SU-DHL-6 (cell line): ENCODE results near the gene KDM2B.

Experiments used
- H2AFZ ChIP-seq: fragments of 200-600 bp; sonication (generic); 2 replicates; pipeline ENCODE4 v1.6.1; 2014; ENCODE audit warnings: low read depth, mild to moderate bottlenecking, moderate library complexity, mixed read lengths, antibody characterized with exemption, low read length; ENCODE audit not compliant: severe bottlenecking
- H3F3A ChIP-seq: fragments of 200-600 bp; shearing (Covaris generic); 2 replicates; pipeline ENCODE4 v1.6.0; 2016; ENCODE audit warnings: antibody characterized with exemption, mild to moderate bottlenecking; ENCODE audit not compliant: insufficient read depth
- H3K27ac ChIP-seq: fragments of 200-600 bp; sonication (generic); 2 replicates; pipeline ENCODE4 v1.5.1; 2016; ENCODE audit warnings: low read depth, mild to moderate bottlenecking, low read length, moderate library complexity, mixed read lengths
- H3K27me3 ChIP-seq: fragments of 200-600 bp; sonication (generic), shearing (Covaris generic); 2 replicates; pipeline ENCODE4 v1.6.0; 2014; ENCODE audit warnings: mild to moderate bottlenecking, low read length
- H3K36me3 ChIP-seq: fragments of 200-600 bp; sonication (generic); 2 replicates; pipeline ENCODE4 v1.6.1; 2014; ENCODE audit warnings: mild to moderate bottlenecking, low read length, mixed read lengths
- H3K4me2 ChIP-seq: fragments of 300-600, 200-600 bp; shearing (Covaris generic), sonication (generic); 2 replicates; pipeline ENCODE4 v1.6.0; 2014; ENCODE audit warnings: low read length, low read depth, mild to moderate bottlenecking; ENCODE audit not compliant: poor library complexity, severe bottlenecking
- H3K4me3 ChIP-seq: fragments of 200-600 bp; sonication (generic); 2 replicates; pipeline ENCODE4 v1.5.1; 2014; ENCODE audit warnings: antibody characterized with exemption, low read length, mild to moderate bottlenecking, mixed read lengths; ENCODE audit not compliant: insufficient read depth, poor library complexity, severe bottlenecking
- H3K79me2 ChIP-seq: fragments of 200-600 bp; sonication (generic); 2 replicates; pipeline ENCODE4 v1.6.1; 2014; ENCODE audit warnings: mild to moderate bottlenecking, low read length, moderate library complexity; ENCODE audit not compliant: insufficient read depth
- H3K9ac ChIP-seq: fragments of 200-600 bp; sonication (generic); 2 replicates; pipeline ENCODE4 v1.7.0; 2014; ENCODE audit warnings: mild to moderate bottlenecking, low read length
- H3K9me2 ChIP-seq: fragments of 200-600 bp; sonication (generic); replicated peaks from 2 replicates; pipeline ENCODE4 v1.6.1; 2014; ENCODE audit warnings: low read length; ENCODE audit not compliant: insufficient read depth
- H3K9me3 ChIP-seq: fragments of 200-600 bp; sonication (generic); 2 replicates; pipeline ENCODE4 v1.6.1; 2014; ENCODE audit warnings: low read length, mixed read lengths; ENCODE audit not compliant: insufficient read depth
- H4K20me1 ChIP-seq: fragments of 200-600 bp; sonication (generic); 2 replicates; pipeline ENCODE4 v1.6.1; 2014; ENCODE audit warnings: low read depth, mild to moderate bottlenecking, antibody characterized with exemption, low read length, moderate library complexity, mixed read lengths
- CTCF ChIP-seq: fragments of 200-600 bp; sonication (generic); IDR thresholded peaks from one replicate; pipeline ENCODE4 v1.5.1; 2017; ENCODE audit warnings: antibody characterized with exemption, mild to moderate bottlenecking, low read length, moderate library complexity; ENCODE audit not compliant: insufficient read depth, poor library complexity, severe bottlenecking
- EZH2phosphoT487 ChIP-seq: fragments of 200-600 bp; sonication (generic), shearing (Covaris generic); conservative IDR thresholded peaks from 2 replicates; pipeline ENCODE4 v1.6.1; 2018; ENCODE audit warnings: mild to moderate bottlenecking, antibody characterized with exemption, low read length, moderate library complexity, mixed read lengths

KDM2B gene

GRCh38 chr12:121626853-121627640 lies 46.2 kb upstream of the KDM2B start:
- Histone ChIP-seq H3K9ac (peak overlapping the region; percentile 89), H3F3A (peaks cover 7% of the 10 kb centered on the region; the same call in 1 of the 2 replicates), H3K9me3 (no peaks in the 10 kb centered on the region), H3K27ac (peak overlapping the region; percentile 71), H3K36me3 (no peaks in the 10 kb centered on the region), H2AFZ (peak overlapping the region; percentile 68), H3K27me3 (no peaks in the 10 kb centered on the region), H3K79me2 (peaks cover 47% of the 10 kb centered on the region), H3K4me2 (peak overlapping the region; percentile 78), H3K4me3 (peak overlapping the region; percentile 100), H4K20me1 (no peaks in the 10 kb centered on the region), H3K9me2 (no peaks in the 10 kb centered on the region)
- TF ChIP-seq EZH2phosphoT487 (no peak), CTCF (peak; percentile 18)

- no peaks in the 10 kb centered on the region for H3K36me3 ChIP-seq
- no peak for TF ChIP-seq CTCF
- H3K9me2 ChIP-seq = no peaks in the 10 kb centered on the region
- peaks cover 41% of the 10 kb centered on the region for H3K79me2 ChIP-seq
- peak within 1 kb of the TSS; percentile 89 for H3K9ac ChIP-seq
- peaks cover 7% of the 10 kb centered on the region; the same call in 1 of the 2 replicates for H3F3A ChIP-seq
- no peaks in the 10 kb centered on the region for H3K9me3 ChIP-seq
- H3K27ac ChIP-seq = peak within 1 kb of the TSS; percentile 77
- peak within 1 kb of the TSS; percentile 100 for H3K4me3 ChIP-seq
- peak within 1 kb of the TSS; percentile 95 for H3K4me2 ChIP-seq
- peak within 1 kb of the TSS; percentile 98 for H2AFZ ChIP-seq
- no peaks in the 10 kb centered on the region for H3K27me3 ChIP-seq
- H4K20me1 ChIP-seq = no peaks in the 10 kb centered on the region
Observed at GRCh38 chr12:121626087-121626852, 45.4 kb upstream of the KDM2B start, which contains the start of gene ORAI1. TSS of gene ORAI1 (plus strand) at chr12:121626530.

GRCh38 chr12:121620333-121620891 lies 39.6 kb upstream of the KDM2B start:
- Histone ChIP-seq H3K27ac (no peak overlapping the region), H3K9ac (no peak overlapping the region)

More at GRCh38 chr12:121620333-121620891, 39.6 kb upstream of the KDM2B start:
- no peak overlapping the region for H3K4me2 ChIP-seq
- no peaks in the 10 kb centered on the region for H3K9me2 ChIP-seq
- H3K9me3 ChIP-seq = no peaks in the 10 kb centered on the region
- no peaks in the 10 kb centered on the region for H3K79me2 ChIP-seq
- no peak overlapping the region for H3K4me3 ChIP-seq
- no peaks in the 10 kb centered on the region for H3K27me3 ChIP-seq
- H3K36me3 ChIP-seq = no peaks in the 10 kb centered on the region
- H2AFZ ChIP-seq = no peak overlapping the region
- no peak for TF ChIP-seq EZH2phosphoT487
- no peak for TF ChIP-seq CTCF
- no peaks in the 10 kb centered on the region for H4K20me1 ChIP-seq
- peaks cover 4% of the 10 kb centered on the region; the same call in 1 of the 2 replicates for H3F3A ChIP-seq
